GM23338 (cell line): ENCODE measurements around the gene GTF3C5. TPM values are rescaled to one million over a fixed set of nuclear protein-coding genes. Genes with fewer than 3 reads are reported as not detected.
A peak's percentile ranks its signal among the peaks of the same experiment; 100 is the strongest.
"Not testable (repeated sequence)": the region's sequence is repeated elsewhere in the genome, so short reads cannot be mapped to it uniquely, and the experiment has no call there.

Experiments
- ATAC-seq: fragments of 200-7000 bp; cut with Tn5 transposase; 3 replicates; pipeline ENCODE4 v1.9.1; 2020
- DNase-seq: peaks from one replicate; pipeline ENCODE4 v3.0.0-alpha.2; 2015; ENCODE audit warnings: low spot score
- H2AFZ ChIP-seq: fragments of 200-600 bp; sonication (generic); 2 replicates; pipeline ENCODE4 v1.8.0; 2016; ENCODE audit warnings: antibody characterized with exemption, mild to moderate bottlenecking, moderate library complexity
- H3F3A ChIP-seq: fragments of 200-600 bp; sonication (generic); replicated peaks from 2 replicates; pipeline ENCODE4 v1.8.0; 2017; ENCODE audit warnings: antibody characterized with exemption, mixed run types, low read depth
- H3K27ac ChIP-seq: fragments of 200-600 bp; sonication (generic); 2 replicates; pipeline ENCODE4 v1.6.1; 2016; ENCODE audit warnings: low read depth
- H3K27me3 ChIP-seq: fragments of 200-600 bp; sonication (generic); 2 replicates; pipeline ENCODE4 v1.8.0; 2016; ENCODE audit warnings: mild to moderate bottlenecking, mixed run types, moderate library complexity; ENCODE audit not compliant: insufficient read depth
- H3K36me3 ChIP-seq: fragments of 200-600 bp; sonication (generic); 2 replicates; pipeline ENCODE4 v1.8.0; 2016; ENCODE audit warnings: mild to moderate bottlenecking; ENCODE audit not compliant: insufficient read depth
- H3K4me1 ChIP-seq: fragments of 200-600 bp; sonication (generic); 2 replicates; pipeline ENCODE4 v1.8.0; 2016; ENCODE audit warnings: mild to moderate bottlenecking, moderate library complexity; ENCODE audit not compliant: insufficient read depth
- H3K4me2 ChIP-seq: fragments of 200-600 bp; sonication (generic); 2 replicates; pipeline ENCODE4 v1.7.1; 2017; ENCODE audit warnings: mixed run types
- H3K4me3 ChIP-seq: fragments of 200-600 bp; sonication (generic); 2 replicates; pipeline ENCODE4 v1.6.1; 2016; ENCODE audit warnings: mixed run types
- H3K79me2 ChIP-seq: fragments of 200-600 bp; sonication (generic); replicated peaks from 2 replicates; pipeline ENCODE4 v1.8.0; 2017; ENCODE audit warnings: mild to moderate bottlenecking; ENCODE audit not compliant: insufficient read depth
- H3K9me2 ChIP-seq: fragments of 200-600 bp; sonication (generic); 2 replicates; pipeline ENCODE4 v1.8.0; 2017; ENCODE audit not compliant: insufficient read depth
- H4K20me1 ChIP-seq: fragments of 200-600 bp; sonication (generic); replicated peaks from 2 replicates; pipeline ENCODE4 v1.8.0; 2017; ENCODE audit warnings: mild to moderate bottlenecking; ENCODE audit not compliant: insufficient read depth
- H3K27ac Mint-ChIP-seq: 2 replicates; pipeline ENCODE4 v1.8.0; 2020; ENCODE audit warnings: inconsistent platforms, mild to moderate bottlenecking, moderate library complexity, mixed read lengths
- H3K27me3 Mint-ChIP-seq: 3 replicates; pipeline ENCODE4 v1.8.0; 2022; ENCODE audit warnings: low read depth, mild to moderate bottlenecking, moderate library complexity, mixed read lengths, inconsistent platforms; ENCODE audit not compliant: insufficient read depth, poor library complexity
- H3K36me3 Mint-ChIP-seq: 3 replicates; pipeline ENCODE4 v1.8.0; 2021; ENCODE audit warnings: low read depth, mild to moderate bottlenecking, inconsistent platforms, moderate library complexity, mixed read lengths
- H3K4me1 Mint-ChIP-seq: 3 replicates; pipeline ENCODE4 v1.8.0; 2020; ENCODE audit warnings: mild to moderate bottlenecking, inconsistent platforms, mixed read lengths
- H3K4me3 Mint-ChIP-seq: 3 replicates; pipeline ENCODE4 v1.8.0; 2021; ENCODE audit warnings: moderate library complexity, mild to moderate bottlenecking, inconsistent platforms, mixed read lengths
- H3K9me3 Mint-ChIP-seq: 3 replicates; pipeline ENCODE4 v1.8.0; 2020; ENCODE audit warnings: moderate library complexity, mild to moderate bottlenecking, inconsistent platforms, mixed read lengths
- CTCF ChIP-seq, 2 experiments: fragments of 200-600 bp in 1 of 2; sonication (generic) in 1 of 2; conservative IDR thresholded peaks; 2 replicates each; pipeline versions ENCODE4 v1.5.1 to v1.6.1; 2016 to 2017; ENCODE audit warnings: antibody characterized with exemption in 2 of 2, low read depth in 2 of 2, mild to moderate bottlenecking in 2 of 2, moderate library complexity in 1 of 2
- EZH2 ChIP-seq: fragments of 200-600 bp; sonication (generic); IDR thresholded peaks from one replicate; pipeline ENCODE4 v1.8.0; 2017; ENCODE audit warnings: antibody characterized with exemption, mild to moderate bottlenecking, low read depth; ENCODE audit not compliant: unreplicated experiment
- JUNB ChIP-seq: IDR thresholded peaks from one replicate; pipeline ENCODE4 v1.6.1; 2016; ENCODE audit warnings: antibody characterized with exemption; ENCODE audit not compliant: unreplicated experiment
- ZNF462 ChIP-seq: fragments of 250-450 bp; sonication (Bioruptor Pico); IDR thresholded peaks from 2 replicates; pipeline ENCODE4 v1.5.0; 2020; ENCODE audit warnings: mild to moderate bottlenecking, moderate library complexity
- polyA plus RNA-seq: library from polyadenylated mRNA; unstranded; fragments of >200 nt; fragmentation: Nextera tagmentation; extraction: Ambion mirVana; gene quantifications from 2 replicates; pipeline ENCODE4 v1.2.1, GENCODE V29; 2016
- total RNA-seq: library from RNA; depleted of rRNA; stranded (reverse); fragments of >200 nt; shearing (Covaris generic); gene quantifications from 2 replicates; pipeline ENCODE4 v1.2.3, GENCODE V29; 2014

GTF3C5 gene
- total and polyA plus RNA-seq, 2 experiments from 2014 or later = 46.0 to 78.8 TPM

GRCh38 chr9:133080161-133080560, 49.4 kb downstream of the GTF3C5 start:
- Histone ChIP-seq H3K36me3 (no peaks in the 10 kb centered on the region), H4K20me1 (no peaks in the 10 kb centered on the region), H3K4me3 (no peak overlapping the region), H3K4me2 (no peak overlapping the region), H3F3A (no peaks in the 10 kb centered on the region), H3K79me2 (no peaks in the 10 kb centered on the region), H2AFZ (no peak overlapping the region), H3K27ac (no peak overlapping the region), H3K27me3 (no peaks in the 10 kb centered on the region), H3K9me2 (no peaks in the 10 kb centered on the region), H3K4me1 (no peaks in the 10 kb centered on the region; the same call in 1 of the 2 replicates)
- TF ChIP-seq ZNF462 (CRISPR knock-in tag) (no peak), EZH2 (no peak), CTCF (conservative IDR thresholded peaks at IDR 0.05; ENCODE audit: low read depth in 2 of 2) (no peak), JUNB (no peak)
- Mint-ChIP-seq H3K36me3 (no peaks in the 10 kb centered on the region), H3K4me1 (peaks cover 6% of the 10 kb centered on the region; the same call in 2 of the 3 replicates), H3K27ac (no peak overlapping the region), H3K9me3 (no peaks in the 10 kb centered on the region; the same call in 2 of the 3 replicates), H3K4me3 (no peak overlapping the region), H3K27me3 (peaks cover 2% of the 10 kb centered on the region)
- no peak for ATAC-seq
- no peak for DNase-seq

GRCh38 chr9:133080786-133081779, 50.3 kb downstream of the GTF3C5 start:
- not testable (repeated sequence) for H3K4me3 ChIP-seq, H4K20me1 ChIP-seq, H3K79me2 ChIP-seq, H3K27me3 ChIP-seq, DNase-seq, H3K4me1 ChIP-seq, H3F3A ChIP-seq, H3K4me1 Mint-ChIP-seq, H3K27ac ChIP-seq, H2AFZ ChIP-seq, H3K9me2 ChIP-seq, H3K4me2 ChIP-seq, H3K36me3 ChIP-seq, H3K4me3 Mint-ChIP-seq, H3K27me3 Mint-ChIP-seq, H3K36me3 Mint-ChIP-seq, H3K27ac Mint-ChIP-seq, H3K9me3 Mint-ChIP-seq
- ATAC-seq = peak; percentile 55

DNA sequence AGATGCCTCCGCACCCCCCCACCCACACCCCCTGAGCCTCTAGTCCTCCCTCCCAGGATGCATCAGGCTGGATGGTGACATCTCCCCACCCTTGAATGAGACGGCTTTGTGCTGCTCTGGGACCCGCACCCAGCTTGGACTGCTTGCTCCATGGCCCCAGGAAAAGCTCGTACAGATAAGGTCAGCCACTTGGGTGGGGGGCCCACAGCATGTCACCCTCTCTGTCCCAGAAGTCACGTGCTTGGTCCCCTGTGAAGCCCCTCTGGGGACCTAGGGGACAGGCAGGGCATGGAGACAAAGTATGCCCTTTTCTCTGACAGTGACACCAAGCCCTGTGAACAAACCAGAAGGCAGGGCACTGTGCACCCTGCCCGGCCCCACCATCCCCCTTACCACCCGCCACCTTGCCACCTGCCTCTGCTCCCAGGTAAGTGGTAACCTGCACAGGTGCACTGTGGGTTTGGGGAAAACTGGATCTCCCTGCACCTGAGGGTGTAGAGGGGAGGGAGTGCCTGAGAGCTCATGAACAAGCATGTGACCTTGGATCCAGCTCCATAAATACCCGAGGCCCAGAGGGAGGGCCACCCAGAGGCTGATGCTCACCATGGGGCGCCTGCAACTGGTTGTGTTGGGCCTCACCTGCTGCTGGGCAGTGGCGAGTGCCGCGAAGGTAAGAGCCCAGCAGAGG, 51.3 kb downstream of the GTF3C5 start:
- H3K27me3 ChIP-seq, H3K27ac Mint-ChIP-seq, H3K36me3 ChIP-seq, H2AFZ ChIP-seq, H3F3A ChIP-seq, DNase-seq, H3K9me3 Mint-ChIP-seq, H3K4me1 ChIP-seq, H4K20me1 ChIP-seq, H3K4me2 ChIP-seq, H3K4me1 Mint-ChIP-seq, H3K27me3 Mint-ChIP-seq, H3K36me3 Mint-ChIP-seq, H3K4me3 ChIP-seq, H3K9me2 ChIP-seq, H3K79me2 ChIP-seq, H3K4me3 Mint-ChIP-seq, H3K27ac ChIP-seq: not testable (repeated sequence)
- ATAC-seq = 0 out of 3 replicates have a peak, but pooled peaks have one; percentile 13
